Measurements from ENCODE around the gene VAMP5. TPM values are rescaled to one million over a fixed set of nuclear protein-coding genes. Genes with fewer than 3 reads are reported as not detected.

The VAMP5 gene
- total RNA-seq, 1 experiment from 2014 or later, result 0.59 TPM

DNA sequence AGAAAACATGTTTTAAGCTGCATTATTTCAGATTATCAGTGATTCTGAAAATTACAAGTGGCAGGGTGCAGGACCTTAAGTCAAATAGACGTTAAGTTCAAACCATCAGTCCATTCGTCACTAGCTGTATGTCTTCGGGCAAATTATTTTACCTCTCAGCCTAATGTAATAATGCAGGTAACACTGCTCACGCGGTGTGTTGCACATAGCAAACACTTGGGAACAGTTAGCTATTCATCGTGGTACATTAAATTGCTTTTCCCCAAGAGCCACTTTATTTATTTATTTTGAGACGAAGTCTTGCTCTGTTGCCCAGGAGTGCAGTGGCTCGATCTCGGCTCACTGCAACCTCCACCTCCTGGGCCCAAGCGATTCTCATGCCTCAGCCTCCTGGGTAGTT lies 35.1 kb upstream of the VAMP5 start:
- Histone ChIP-seq H3K27me3 (ENCODE audit: insufficient read depth, low read length) (no peaks in the 10 kb centered on the region), H3K14ac (ENCODE audit: insufficient read depth, low read length) (no peak overlapping the region), H2BK20ac (ENCODE audit: low read depth, low read length, poor library complexity, severe bottlenecking) (no peak overlapping the region), H3K18ac (ENCODE audit: insufficient read length, low read depth, low read length) (no peak overlapping the region), H3K9me3 (ENCODE audit: control insufficient read depth, low read depth, low read length) (no peaks in the 10 kb centered on the region), H2AK5ac (ENCODE audit: insufficient read length, low read length) (no peak overlapping the region), H3K27ac (ENCODE audit: insufficient read length, low read depth, low read length) (no peak overlapping the region), H3K23me2 (ENCODE audit: insufficient read length, low read depth, low read length, poor library complexity, severe bottlenecking) (no peaks in the 10 kb centered on the region), H3K4me2 (ENCODE audit: insufficient read depth, insufficient read length, low read length) (no peak overlapping the region), H2BK12ac (ENCODE audit: insufficient read length, low read depth, low read length) (no peak overlapping the region), H2BK120ac (ENCODE audit: low read depth, low read length, poor library complexity, severe bottlenecking) (no peak overlapping the region), H3T11ph (ENCODE audit: low read length) (no peak overlapping the region), H2BK5ac (ENCODE audit: insufficient read length, low read length) (no peak overlapping the region), H3K23ac (ENCODE audit: insufficient read length, low read depth, low read length) (no peak overlapping the region), H4K91ac (ENCODE audit: insufficient read length, low read depth, low read length) (no peak overlapping the region), H3K79me1 (ENCODE audit: insufficient read depth, low read depth, low read length, poor library complexity, severe bottlenecking) (no peaks in the 10 kb centered on the region), H3K9ac (ENCODE audit: extremely low read depth, insufficient read length, low read length) (no peak overlapping the region), H4K20me1 (ENCODE audit: control insufficient read depth, insufficient read depth, insufficient read length) (no peaks in the 10 kb centered on the region), H3K4me1 (ENCODE audit: insufficient read depth, low read length) (no peaks in the 10 kb centered on the region), H4K8ac (replicated peaks; ENCODE audit: insufficient read length, low read depth, low read length) (no peak overlapping the region), H2BK15ac (ENCODE audit: low read depth, low read length) (no peak overlapping the region), H3K56ac (ENCODE audit: insufficient read length, low read depth, low read length) (no peak overlapping the region), H3K79me2 (ENCODE audit: insufficient read depth, low read length) (no peaks in the 10 kb centered on the region), H2AFZ (ENCODE audit: low read length) (no peak overlapping the region), H3K4ac (ENCODE audit: low read depth, low read length) (no peak overlapping the region), H4K5ac (ENCODE audit: insufficient read length, low read depth, low read length) (no peak overlapping the region)
- Mint-ChIP-seq H3K27me3 (ENCODE audit: low read depth) (no peaks in the 10 kb centered on the region; the same call in 1 of the 2 replicates), H3K4me3 (no peak overlapping the region), H3K36me3 (ENCODE audit: insufficient read depth in 1 of 3, low read depth in 3 of 3) (peaks cover 19 to 71% (median 53%) of the 10 kb centered on the region in 3 experiments; a peak in 6 of 7 replicates), H3K9me3 (no peaks in the 10 kb centered on the region), H3K27ac (no peak overlapping the region), H3K4me1 (peaks cover 2 to 10% of the 10 kb centered on the region in 2 experiments; a peak in 2 of 4 replicates)
- TF ChIP-seq CTCF (conservative IDR thresholded peaks at IDR 0.05), result no peak
- no peak for DNase-seq
- WGBS (ENCODE audit: extremely low coverage, insufficient read length, low lambda C conversion rate), result no CpG with 5 or more reads among the region's 10 CpGs

Data from H9 (cell line).